ENCODE measurements around the gene KCNG2. TPM values are rescaled to one million over a fixed set of nuclear protein-coding genes. Genes with fewer than 3 reads are reported as not detected.
A peak's percentile ranks its signal among the peaks of the same experiment; 100 is the strongest.

The KCNG2 gene
- total and polyA plus RNA-seq, 12 donors, result 0.06 to 2.9 (median 0.50) TPM; not detected in 3

DNA sequence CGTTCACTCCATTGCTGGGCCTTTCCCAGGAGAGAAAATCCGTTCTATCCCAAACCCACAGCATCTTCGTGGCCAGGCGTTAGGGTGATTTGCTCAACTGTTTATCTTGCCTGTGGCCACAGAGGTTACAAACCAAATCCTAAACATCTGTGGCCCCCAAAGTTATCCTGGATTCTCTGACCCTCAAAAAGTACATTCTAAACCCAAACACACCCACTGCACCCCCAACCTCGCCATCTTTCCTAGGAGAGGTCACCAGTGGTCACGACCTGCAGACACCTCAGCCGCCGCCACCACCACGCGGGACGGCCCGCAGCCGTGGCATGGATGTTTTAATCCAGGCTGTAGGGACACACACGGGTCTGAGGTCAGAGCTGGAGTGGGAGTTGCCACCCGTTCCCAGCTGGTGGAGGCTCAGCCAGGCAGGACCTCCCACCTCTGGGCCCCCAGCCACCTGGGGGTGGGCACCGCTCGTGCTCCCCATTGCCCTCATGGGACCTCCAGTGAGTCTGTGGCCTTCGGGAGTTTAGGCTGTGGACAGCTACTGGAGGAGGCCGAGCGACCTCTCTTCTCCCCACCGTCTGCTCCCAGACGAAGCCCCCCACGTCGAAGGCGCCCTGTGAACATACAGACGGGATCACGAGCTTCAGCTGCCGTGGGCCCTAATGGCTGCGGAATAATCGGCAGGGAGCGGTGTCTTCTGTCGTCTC is 72.0 kb downstream of the KCNG2 start:
- H3K9me3 ChIP-seq (replicated peaks in 1 of 3), result no peaks in the 10 kb centered on the region
- H3K27me3 ChIP-seq, result no peaks in the 10 kb centered on the region
- H3K27ac ChIP-seq, result no peak overlapping the region
- no peak overlapping the region for H3K4me3 ChIP-seq
- intact Hi-C loops (cut with DNase I), result loop anchor here in 1 of 2 donors (10.0 kb wide), 1 partner anchor 65 kb away; no protein-coding TSS in a partner anchor
- TF ChIP-seq CTCF (IDR thresholded peaks at IDR 0.05) (no peak), POLR2A (IDR thresholded peaks at IDR 0.05) (no peak)
- DNase-seq, result no peak
- WGBS, 4 donors, result 85 to 91% (median 89%) methylated on average over 24 to 32 of the region's 32 CpGs
- no peaks in the 10 kb centered on the region for H3K4me1 ChIP-seq (replicated peaks in 1 of 2)
- no peaks in the 10 kb centered on the region for H3K36me3 ChIP-seq (replicated peaks in 1 of 2)

- intact Hi-C loops (cut with DNase I), result loop anchor here in 1 of 2 donors (10.0 kb wide), 1 partner anchor 64 kb away; no protein-coding TSS in a partner anchor
- Histone ChIP-seq H3K4me1 (replicated peaks in 1 of 2) (no peaks in the 10 kb centered on the region), H3K27ac (no peak overlapping the region), H3K4me3 (no peak overlapping the region), H3K9me3 (replicated peaks in 1 of 3) (no peaks in the 10 kb centered on the region), H3K27me3 (no peaks in the 10 kb centered on the region), H3K36me3 (replicated peaks in 1 of 2) (no peaks in the 10 kb centered on the region)
- 76 to 85% (median 81%) methylated on average over 14 to 19 of the region's 19 CpGs for WGBS, 4 donors
- TF ChIP-seq POLR2A (IDR thresholded peaks at IDR 0.05) (no peak), CTCF (IDR thresholded peaks at IDR 0.05) (no peak)
- DNase-seq, result no peak
Observed at GRCh38 chr18:79870301-79871025, 72.7 kb downstream of the KCNG2 start.

- H3K27me3 ChIP-seq, result no peaks in the 10 kb centered on the region
- no peaks in the 10 kb centered on the region for H3K36me3 ChIP-seq (replicated peaks in 1 of 2)
- no peak overlapping the region for H3K4me3 ChIP-seq
- H3K27ac ChIP-seq, result no peak overlapping the region
- intact Hi-C loops (cut with DNase I), result loop anchor here in 1 of 2 donors (10.0 kb wide), 1 partner anchor 64 kb away; no protein-coding TSS in a partner anchor
- no peaks in the 10 kb centered on the region for H3K4me1 ChIP-seq (replicated peaks in 1 of 2)
- DNase-seq, result peak in 1 of 7 donors; percentile 41
- 80 to 86% (median 83%) methylated on average over 1 to 17 of the region's 17 CpGs for WGBS, 4 donors
- no peaks in the 10 kb centered on the region for H3K9me3 ChIP-seq (replicated peaks in 1 of 3)
- TF ChIP-seq POLR2A (IDR thresholded peaks at IDR 0.05) (no peak), CTCF (IDR thresholded peaks at IDR 0.05) (no peak)
Observed at GRCh38 chr18:79871026-79871390, 73.3 kb downstream of the KCNG2 start.

DNA sequence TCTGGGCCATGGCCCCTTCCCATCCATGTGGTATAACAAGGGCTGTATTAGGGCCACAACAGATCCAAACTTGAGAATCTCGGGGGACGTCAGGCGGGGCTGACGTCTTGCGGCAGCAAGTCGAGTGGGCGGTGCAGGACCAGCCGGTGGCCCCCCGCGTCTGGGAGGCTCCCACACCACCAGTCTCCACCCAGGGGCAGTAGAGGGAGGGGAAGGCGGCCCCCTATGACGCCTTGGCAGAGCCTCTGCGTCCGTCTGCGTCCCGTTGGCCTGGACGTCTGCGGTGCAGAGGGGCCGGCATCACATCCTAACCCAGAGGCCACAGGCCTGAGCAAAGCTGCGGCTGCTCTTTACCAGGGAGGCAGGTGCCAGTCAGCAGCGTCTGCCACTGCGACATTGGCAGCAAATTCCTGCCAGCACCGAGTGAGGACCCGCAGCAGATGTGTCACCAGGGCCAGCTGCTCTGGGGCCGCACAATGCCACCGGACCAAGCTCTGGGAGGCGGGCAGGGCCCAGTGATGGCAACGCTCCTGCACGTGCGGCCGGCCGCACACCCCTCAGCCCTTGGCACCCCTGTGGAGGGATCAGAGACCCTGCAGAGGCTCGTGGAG is 73.8 kb downstream of the KCNG2 start:
- DNase-seq, result peak in 1 of 7 donors; percentile 30
- WGBS, 4 donors, result 72 to 83% (median 81%) methylated on average over 23 to 33 of the region's 33 CpGs

More for the DNA sequence above, 73.8 kb downstream of the KCNG2 start:
- no peaks in the 10 kb centered on the region for H3K27me3 ChIP-seq
- intact Hi-C loops (cut with DNase I), result loop anchor here in 1 of 2 donors (10.0 kb wide), 1 partner anchor 63 kb away; no protein-coding TSS in a partner anchor
- H3K36me3 ChIP-seq (replicated peaks in 1 of 2), result no peaks in the 10 kb centered on the region
- H3K4me3 ChIP-seq, result no peak overlapping the region
- no peaks in the 10 kb centered on the region for H3K9me3 ChIP-seq (replicated peaks in 1 of 3)
- no peak overlapping the region for H3K27ac ChIP-seq
- TF ChIP-seq POLR2A (IDR thresholded peaks at IDR 0.05) (no peak), CTCF (IDR thresholded peaks at IDR 0.05) (no peak)
- H3K4me1 ChIP-seq (replicated peaks in 1 of 2), result no peaks in the 10 kb centered on the region
